K562 (cell line): ENCODE measurements around the gene NELL1. TPM values are rescaled to one million over a fixed set of nuclear protein-coding genes. Genes with fewer than 3 reads are reported as not detected.

Experiments
- ATAC-seq: fragments of 200-7000 bp; cut with Tn5 transposase; 3 replicates; pipeline ENCODE4 v1.9.1; 2020; ENCODE audit warnings: moderate library complexity
- BruUV-seq: library from RNA; stranded (reverse); fragments of 400-500 nt; replicated peaks from 2 replicates; lab custom pipeline; 2021; lab: Mats Ljungman, UMichigan
- CTCF ChIA-PET: fragments of 300-600 bp; formaldehyde crosslinking; extraction: SDS; loops from one replicate; lab custom pipeline; 2021; ENCODE audit warnings: low intra/inter-chr PET ratio; lab: Yijun Ruan, JAX
- POLR2A ChIA-PET: fragments of 300-600, 350-650 bp; sonication (Branson Sonifier 250); formaldehyde crosslinking; extraction: SDS; loops from one replicate; lab custom pipeline; 2021; ENCODE audit warnings: antibody characterized with exemption, inconsistent platforms; lab: Yijun Ruan, JAX
- DNase-seq, 4 experiments: peaks; one replicate each; pipeline versions ENCODE4 v3.0.0 to v3.0.0-alpha.2; 2011 to 2018; ENCODE audit warnings: low spot score in 3 of 4, mixed read lengths in 3 of 4; ENCODE audit errors: extremely low read depth in 1 of 4
- FAIRE-seq: peaks from 2 replicates; lab custom pipeline; 2011; peaks lifted over from hg19 to GRCh38; lab: Jason Lieb, UNC
- H2AFZ ChIP-seq: 2 replicates; pipeline ENCODE4 v1.6.0; 2011; ENCODE audit warnings: low read depth, low read length, control low read depth, inconsistent platforms
- H3K27ac ChIP-seq: fragments of 200-600 bp; 3 replicates; pipeline ENCODE4 v1.8.0; 2011; ENCODE audit warnings: low read depth, mild to moderate bottlenecking, control low read depth, inconsistent platforms, low read length, moderate library complexity, mixed read lengths; ENCODE audit errors: extremely low read depth
- H3K27me3 ChIP-seq, 2 experiments: fragments of 300-600 bp in 1 of 2; 2 replicates in 1 of 2; 3 replicates in 1 of 2; pipeline versions ENCODE4 v1.6.0 to v1.8.0; 2011; ENCODE audit warnings: inconsistent platforms in 2 of 2, low read length in 2 of 2, mild to moderate bottlenecking in 1 of 2, mixed read lengths in 1 of 2, moderate library complexity in 1 of 2; ENCODE audit not compliant: control insufficient read depth in 2 of 2, insufficient read depth in 2 of 2
- H3K36me3 ChIP-seq: fragments of 300-600 bp; 3 replicates; pipeline ENCODE4 v1.8.0; 2011; ENCODE audit warnings: mild to moderate bottlenecking, low read length, inconsistent platforms; ENCODE audit not compliant: control insufficient read depth, insufficient read depth
- H3K4me1 ChIP-seq, 2 experiments: fragments of 200-600 bp in 1 of 2; replicated peaks in 1 of 2; 2 replicates in 1 of 2; 3 replicates in 1 of 2; pipeline versions ENCODE4 v1.5.1 to v1.8.0; 2011; ENCODE audit warnings: inconsistent platforms in 2 of 2, low read length in 2 of 2, mild to moderate bottlenecking in 1 of 2, mixed read lengths in 1 of 2, moderate library complexity in 1 of 2; ENCODE audit not compliant: control insufficient read depth in 2 of 2, insufficient read depth in 2 of 2
- H3K4me2 ChIP-seq: 2 replicates; pipeline ENCODE4 v1.6.1; 2011; ENCODE audit warnings: low read length, control low read depth, inconsistent platforms, mixed read lengths; ENCODE audit not compliant: insufficient read depth
- H3K4me3 ChIP-seq: fragments of 200-600 bp; sonication (generic), shearing (Covaris generic); 2 replicates; pipeline ENCODE4 v1.5.1; 2016; ENCODE audit warnings: control low read depth, inconsistent platforms
- H3K79me2 ChIP-seq: fragments of 200-600 bp; 3 replicates; pipeline ENCODE4 v1.8.0; 2011; ENCODE audit warnings: low read length, inconsistent platforms; ENCODE audit not compliant: control insufficient read depth, insufficient read depth
- H3K9ac ChIP-seq, 2 experiments: 2 replicates each; pipeline versions ENCODE4 v1.6.0 to v1.6.1; 2011; ENCODE audit warnings: low read depth in 2 of 2, low read length in 2 of 2, control low read depth in 1 of 2, inconsistent platforms in 1 of 2, mild to moderate bottlenecking in 1 of 2, mixed read lengths in 1 of 2; ENCODE audit not compliant: insufficient read depth in 1 of 2
- H3K9me1 ChIP-seq: one replicate; pipeline ENCODE4 v1.6.0; 2011; ENCODE audit warnings: inconsistent platforms, mild to moderate bottlenecking, low read length, moderate library complexity; ENCODE audit not compliant: control insufficient read depth, insufficient read depth
- H3K9me3 ChIP-seq: replicated peaks from 2 replicates; pipeline ENCODE4 v1.5.1; 2011; ENCODE audit warnings: low read depth, low read length, inconsistent platforms; ENCODE audit not compliant: control insufficient read depth, insufficient read depth
- H4K20me1 ChIP-seq: replicated peaks from 2 replicates; pipeline ENCODE4 v1.6.1; 2011; ENCODE audit warnings: low read length, inconsistent platforms, mixed read lengths; ENCODE audit not compliant: control insufficient read depth, insufficient read depth
- CCAR2 ChIP-seq: fragments of 200-400 bp; formaldehyde crosslinking; IDR thresholded peaks from 2 replicates; pipeline ENCODE4 v1.6.1; 2017; ENCODE audit warnings: mild to moderate bottlenecking, low read depth, low read length
- ETS2 ChIP-seq: IDR thresholded peaks from 2 replicates; pipeline ENCODE4 v1.6.1; 2016; ENCODE audit warnings: borderline replicate concordance, missing genetic modification characterization, mild to moderate bottlenecking, moderate library complexity, missing compliant biosample characterization; ENCODE audit not compliant: poor library complexity, severe bottlenecking
- GABPB1 ChIP-seq: sonication (generic); formaldehyde crosslinking; IDR thresholded peaks from 2 replicates; pipeline ENCODE4 v1.8.0; 2022; ENCODE audit warnings: mild to moderate bottlenecking, missing genetic modification reagents
- HBP1 ChIP-seq: fragments of 450-650 bp; formaldehyde crosslinking; IDR thresholded peaks from 2 replicates; pipeline ENCODE4 v1.4.0; 2022; ENCODE audit warnings: missing genetic modification characterization
- LCOR ChIP-seq: sonication (generic); formaldehyde crosslinking; IDR thresholded peaks from 2 replicates; pipeline ENCODE4 v1.8.0; 2022; ENCODE audit warnings: mild to moderate bottlenecking, missing genetic modification reagents
- MAZ ChIP-seq, 2 experiments: fragments of 450-650 bp in 1 of 2; sonication (generic) in 1 of 2; formaldehyde crosslinking; IDR thresholded peaks in 1 of 2; conservative IDR thresholded peaks in 1 of 2; 2 replicates each; pipeline versions ENCODE4 v1.4.0 to v1.5.0; 2020; ENCODE audit warnings: mild to moderate bottlenecking in 1 of 2, missing genetic modification reagents in 1 of 2
- MCM2 ChIP-seq: fragments of 450-650 bp; IDR thresholded peaks from 2 replicates; pipeline ENCODE4 v1.6.1; 2017; ENCODE audit warnings: low read depth, mild to moderate bottlenecking
- RUNX1 ChIP-seq: sonication (generic); IDR thresholded peaks from 2 replicates; pipeline ENCODE4 v1.6.1; 2016; ENCODE audit warnings: antibody characterized with exemption, low read depth
- STAT5A ChIP-seq: IDR thresholded peaks from 2 replicates; pipeline ENCODE4 v1.6.1; 2012; ENCODE audit warnings: low read length, inconsistent platforms, borderline replicate concordance
- YY1 ChIP-seq, 3 experiments: IDR thresholded peaks; 2 replicates each; pipeline ENCODE4 v1.6.1; 2011; ENCODE audit warnings: low read length in 2 of 3, mild to moderate bottlenecking in 2 of 3, moderate library complexity in 2 of 3, borderline replicate concordance in 1 of 3, control low read depth in 1 of 3, low read depth in 1 of 3; ENCODE audit not compliant: insufficient read depth in 3 of 3, insufficient replicate concordance in 2 of 3, control insufficient read depth in 1 of 3, insufficient read length in 1 of 3; ENCODE audit errors: extremely low read depth in 1 of 3
- ZNF133 ChIP-seq: fragments of 250-450 bp; sonication (Bioruptor Pico); IDR thresholded peaks from 2 replicates; pipeline ENCODE4 v1.4.0; 2020; ENCODE audit warnings: mild to moderate bottlenecking
- ZNF511 ChIP-seq: sonication (generic); formaldehyde crosslinking; IDR thresholded peaks from 2 replicates; pipeline ENCODE4 v1.8.0; 2022; ENCODE audit warnings: mild to moderate bottlenecking, missing genetic modification reagents
- ZNF766 ChIP-seq: fragments of 200-800 bp; sonication (Bioruptor generic); conservative IDR thresholded peaks from 2 replicates; pipeline ENCODE4 v1.6.1; 2016; ENCODE audit warnings: missing genetic modification characterization, missing compliant biosample characterization
- WGBS: fragments of 100-300 bp; shearing (Covaris generic); methylation state at CpG from one replicate; pipeline ENCODE4 v1.1.6; 2016; ENCODE audit warnings: low coverage, mixed read lengths; ENCODE audit not compliant: insufficient coverage; ENCODE audit errors: missing lambda C conversion rate; 5-methylcytosine and 5-hydroxymethylcytosine counted together
- in situ Hi-C: fragments of 300-500 bp; cut with MboI; formaldehyde crosslinking; loops from 4 replicates; pipeline ENCODE4 v1.15.0; 2018; ENCODE audit warnings: inconsistent platforms, mixed read lengths
- intact Hi-C: fragments of 100-400 bp; cut with micrococcal nuclease; formaldehyde crosslinking; loops from 2 replicates; pipeline ENCODE4 v1.14.2; 2022
- polyA plus RNA-seq, 8 experiments: library from polyadenylated mRNA; depleted of rRNA in 4 of 8; stranded (reverse) in 5 of 8; unstranded in 3 of 8; fragments of >200 nt; fragmentation: Nextera tagmentation in 2 of 8; fragmentation: Illumina TruSeq in 1 of 8; extraction: Ambion mirVana in 2 of 8; extraction: Trizol in 1 of 8; gene quantifications; 2 replicates each; pipeline versions ENCODE4 v1.2.1 to v1.2.3, GENCODE V29; 2011 to 2014; ENCODE audit warnings: inconsistent platforms in 1 of 8, missing spikeins in 1 of 8
- total RNA-seq, 7 experiments: library from RNA; depleted of rRNA in 6 of 7; stranded (reverse); fragments of >200 nt in 6 of 7; fragmentation: Illumina TruSeq in 2 of 7; extraction: Trizol in 2 of 7; gene quantifications; 2 replicates each; pipeline versions ENCODE4 v1.2.1 to v1.2.3, GENCODE V29; 2011 to 2021; ENCODE audit warnings: low replicate concordance in 1 of 7

The NELL1 gene
- total and polyA plus RNA-seq, 9 of the 15 experiments (the other 6 are each of a cell fraction or from before 2014, with no cell fraction given): not detected

- TF ChIP-seq CCAR2: no peak
- TF ChIP-seq STAT5A: no peak
- TF ChIP-seq ZNF766 (CRISPR knock-in tag): no peak
- TF ChIP-seq ZNF133 (CRISPR knock-in tag): no peak
- TF ChIP-seq LCOR: no peak
- no peak for TF ChIP-seq HBP1 (CRISPR knock-in tag)
- TF ChIP-seq RUNX1: no peak
- no peak for TF ChIP-seq GABPB1 (CRISPR knock-in tag)
- no peak for TF ChIP-seq ETS2 (tag)
Observed at GRCh38 chr11:21529187-21529586, 859.8 kb downstream of the NELL1 start (continued).

- in situ Hi-C loops (no loop called here), intact Hi-C loops (no loop called here)
- Histone ChIP-seq H3K4me2 (no peak overlapping the region), H3K27me3 (no peaks in the 10 kb centered on the region), H3K27ac (no peak overlapping the region), H3K4me3 (no peak overlapping the region), H2AFZ (no peak overlapping the region), H3K36me3 (no peaks in the 10 kb centered on the region), H3K79me2 (no peaks in the 10 kb centered on the region), H3K9ac (no peak overlapping the region), H4K20me1 (no peaks in the 10 kb centered on the region), H3K9me3 (no peaks in the 10 kb centered on the region), H3K4me1 (no peaks in the 10 kb centered on the region), H3K9me1 (no peaks in the 10 kb centered on the region)
- CTCF ChIA-PET: no interaction called here
- 0% methylated on average over 5 of the region's 5 CpGs for WGBS
- DNase-seq (no peak), ATAC-seq (no peak), FAIRE-seq (no peak)
- BruUV-seq: no TSS peak
- POLR2A ChIA-PET: no interaction called here
- TF ChIP-seq MAZ (CRISPR knock-in tag; conservative IDR thresholded peaks at IDR 0.05 in 1 of 2, IDR thresholded peaks at IDR 0.05 in 1 of 2) (no peak), MCM2 (no peak), ZNF511 (CRISPR knock-in tag) (no peak), YY1 (IDR thresholded peaks at IDR 0.05; ENCODE audit: borderline replicate concordance in 1 of 3, control insufficient read depth in 1 of 3, extremely low read depth in 1 of 3, insufficient read depth in 3 of 3, insufficient read length in 1 of 3, insufficient replicate concordance in 2 of 3, low read depth in 1 of 3, low read length in 2 of 3) (no peak)
Observed at GRCh38 chr11:21534288-21534687, 864.9 kb downstream of the NELL1 start.
